Measurements from ENCODE around the gene PCSK6.
A peak's percentile ranks its signal among the peaks of the same experiment; 100 is the strongest.

Gene PCSK6

DNA sequence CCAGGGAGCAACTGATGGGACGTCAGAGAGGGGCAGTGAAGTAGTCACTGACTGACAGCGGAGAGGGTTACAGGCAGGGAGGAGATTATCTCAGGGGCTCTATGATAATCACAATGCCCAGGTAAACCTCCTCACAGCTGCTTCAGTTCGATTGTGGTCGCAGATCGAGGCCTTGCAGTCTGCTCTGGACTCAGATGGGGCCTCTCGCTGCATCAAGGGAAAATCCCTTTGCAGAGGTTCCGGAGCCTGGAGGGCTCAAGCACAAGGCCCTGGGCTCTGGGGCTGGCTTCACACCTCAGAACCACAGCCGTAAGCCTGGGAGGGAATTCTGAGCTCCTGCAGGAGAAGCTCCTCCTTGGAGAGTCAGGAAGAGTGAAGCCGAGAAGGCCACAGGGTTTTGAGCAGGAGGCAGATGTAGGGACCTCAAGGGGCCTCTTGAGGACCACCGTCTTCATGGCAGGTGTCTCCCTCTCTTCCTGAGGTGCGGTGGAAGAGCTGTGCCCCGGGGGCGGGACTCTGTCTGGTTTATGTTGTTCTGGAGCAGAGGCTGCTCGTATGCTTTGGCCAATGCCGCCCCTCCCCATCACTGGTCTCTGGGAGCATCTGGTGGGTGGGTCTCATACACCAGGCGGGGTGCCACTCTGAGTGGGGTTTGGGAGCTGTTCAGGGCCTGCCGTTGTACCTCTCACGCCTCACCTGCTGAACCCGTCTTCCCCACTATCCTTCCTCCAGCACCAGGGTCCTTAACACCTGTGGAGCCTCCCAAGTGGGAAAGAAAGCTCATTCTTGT, 175.0 kb downstream of the PCSK6 start:
- no peak for DNase-seq (ENCODE audit: low read depth in 2 of 2, low spot score in 1 of 2)

GRCh38 chr15:101313041-101313761, 176.3 kb downstream of the PCSK6 start:
- no peak for DNase-seq (ENCODE audit: low read depth in 2 of 2, low spot score in 1 of 2)

GRCh38 chr15:101310508-101310907, 179.0 kb downstream of the PCSK6 start:
- no peak for DNase-seq (ENCODE audit: low read depth in 2 of 2, low spot score in 1 of 2)

- no peak for DNase-seq (ENCODE audit: low read depth in 2 of 2, low spot score in 1 of 2)
Observed at GRCh38 chr15:101310161-101310480, 179.4 kb downstream of the PCSK6 start.

DNA sequence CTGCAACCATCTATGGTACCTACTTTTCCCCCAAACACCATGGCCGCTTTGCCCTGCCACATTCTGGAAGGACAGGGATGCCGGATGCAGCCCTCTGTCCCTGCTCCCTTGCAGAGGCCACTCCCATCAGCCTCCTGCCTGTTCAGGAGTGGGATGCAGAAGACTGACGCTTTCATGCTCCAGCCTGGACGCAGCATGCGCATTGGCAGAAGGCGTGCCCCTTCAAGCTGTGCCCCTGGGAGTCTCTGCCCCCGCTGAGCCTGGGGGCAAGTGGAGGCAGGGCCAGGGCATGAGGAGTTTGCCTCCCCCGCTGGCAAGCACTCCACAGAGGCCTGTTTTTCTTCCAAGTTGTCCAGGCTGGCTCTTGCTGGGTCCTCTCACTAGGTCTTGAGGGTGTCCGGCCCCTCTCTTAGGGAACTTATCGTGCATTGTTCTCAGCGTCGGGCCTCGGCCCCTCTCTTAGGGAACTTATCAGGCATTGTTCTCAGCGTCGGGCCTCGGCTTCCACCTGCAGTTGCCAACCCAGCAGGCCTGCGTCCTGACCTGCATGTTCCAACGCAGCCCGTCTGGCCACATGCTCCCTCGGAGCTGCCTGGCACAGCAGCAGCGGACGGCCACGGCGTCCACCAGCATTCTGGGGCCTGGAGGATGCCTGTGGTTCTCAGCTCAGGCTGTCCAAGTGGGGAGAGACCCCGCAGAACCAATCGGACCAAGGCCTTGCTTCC, 179.9 kb downstream of the PCSK6 start:
- no peak for DNase-seq (ENCODE audit: low read depth in 2 of 2, low spot score in 1 of 2)

GRCh38 chr15:101308604-101309435, 180.7 kb downstream of the PCSK6 start:
- DNase-seq (ENCODE audit: low read depth in 2 of 2, low spot score in 1 of 2) = no peak

GRCh38 chr15:101307897-101308603, 181.5 kb downstream of the PCSK6 start:
- no peak for DNase-seq (ENCODE audit: low read depth in 2 of 2, low spot score in 1 of 2)

DNA sequence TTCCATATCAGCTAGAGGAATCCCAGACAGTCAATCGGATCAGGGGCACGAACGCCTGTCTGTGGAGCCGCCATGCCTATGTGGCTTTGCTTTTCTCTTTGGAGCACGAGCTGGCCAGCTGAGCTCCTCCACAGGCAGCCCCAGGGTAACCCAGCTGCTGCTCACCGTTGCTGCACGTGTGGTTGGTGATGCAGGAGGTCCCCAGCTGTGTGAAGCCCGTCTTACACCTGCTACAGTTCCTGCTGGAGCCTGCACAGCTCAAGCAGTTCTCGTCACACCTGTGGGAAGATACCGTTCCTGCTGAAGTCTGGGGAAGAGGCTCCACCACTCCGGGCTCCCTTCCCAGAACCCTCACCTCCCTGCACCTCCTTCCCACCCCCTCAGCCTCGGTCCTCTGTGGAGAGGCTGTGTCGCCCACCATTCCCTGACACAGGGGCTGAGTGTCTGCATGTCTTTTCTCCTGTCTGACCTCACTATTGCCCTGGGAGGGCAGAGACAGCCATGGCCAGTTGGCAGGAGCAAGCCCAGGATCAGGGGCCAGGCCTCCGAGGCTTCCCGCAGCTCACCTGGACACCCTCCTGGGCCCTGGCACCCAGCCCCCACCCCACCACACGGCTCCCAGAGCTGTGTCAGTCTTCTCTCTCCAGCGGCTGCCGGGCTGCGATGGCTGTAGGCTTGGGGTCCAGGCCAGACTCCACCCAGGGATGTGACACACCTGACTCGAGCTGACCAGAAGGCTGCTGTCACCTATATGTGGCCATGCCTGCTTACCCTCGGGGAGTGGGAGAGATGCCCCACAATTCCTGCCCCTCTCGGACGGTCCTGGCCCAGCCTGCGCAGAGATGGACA, 182.2 kb downstream of the PCSK6 start:
- DNase-seq (ENCODE audit: low read depth in 2 of 2, low spot score in 1 of 2) = no peak

GRCh38 chr15:101306341-101307047, 183.0 kb downstream of the PCSK6 start:
- no peak for DNase-seq (ENCODE audit: low read depth in 2 of 2, low spot score in 1 of 2)

DNA sequence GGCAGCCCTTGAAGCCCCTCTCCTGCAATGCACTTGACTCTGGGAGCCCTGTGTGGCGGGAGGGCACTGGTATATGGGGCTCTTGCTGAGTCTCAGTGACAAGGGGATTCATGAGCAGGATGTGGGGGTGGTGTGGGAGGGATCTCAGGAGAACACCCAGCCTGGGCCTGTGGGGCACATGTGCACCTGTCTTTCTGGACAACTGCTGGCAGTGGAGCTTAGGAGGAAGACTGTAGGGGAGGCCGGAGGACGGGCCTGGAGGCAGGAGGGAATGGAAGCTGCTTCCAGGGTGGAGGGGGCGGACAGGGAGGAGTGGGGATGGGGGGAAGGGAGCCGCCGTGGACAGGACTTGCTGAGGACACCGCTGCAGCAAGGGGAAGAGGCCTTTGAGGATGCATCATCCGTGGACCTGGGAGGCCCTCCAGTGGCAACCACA, 183.7 kb downstream of the PCSK6 start:
- no peak for DNase-seq (ENCODE audit: low read depth in 2 of 2, low spot score in 1 of 2)

DNA sequence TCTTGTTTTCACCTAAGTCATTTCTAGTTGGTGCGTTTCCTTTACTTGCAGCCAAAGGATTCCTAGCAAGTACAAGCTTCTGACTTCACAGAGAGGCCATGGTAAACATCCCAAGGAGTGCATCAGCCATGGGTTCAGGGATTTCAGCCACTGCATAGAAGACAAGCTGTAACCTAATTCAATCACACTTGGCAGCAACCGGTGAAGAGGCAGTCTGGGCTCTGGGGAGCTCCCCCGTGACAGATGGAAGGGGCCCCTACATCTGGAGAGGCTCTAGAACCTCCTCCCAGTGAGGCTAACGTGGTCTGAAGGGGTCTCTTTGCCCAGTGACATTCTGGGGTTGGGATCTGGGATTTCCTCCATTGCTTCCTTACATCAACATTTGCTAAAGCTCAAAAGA, 186.1 kb downstream of the PCSK6 start:
- no peak for DNase-seq (ENCODE audit: low read depth in 2 of 2, low spot score in 1 of 2)

- DNase-seq (ENCODE audit: low read depth in 2 of 2, low spot score in 1 of 2) = no peak
Observed at GRCh38 chr15:101296418-101297405, 192.8 kb downstream of the PCSK6 start.

DNA sequence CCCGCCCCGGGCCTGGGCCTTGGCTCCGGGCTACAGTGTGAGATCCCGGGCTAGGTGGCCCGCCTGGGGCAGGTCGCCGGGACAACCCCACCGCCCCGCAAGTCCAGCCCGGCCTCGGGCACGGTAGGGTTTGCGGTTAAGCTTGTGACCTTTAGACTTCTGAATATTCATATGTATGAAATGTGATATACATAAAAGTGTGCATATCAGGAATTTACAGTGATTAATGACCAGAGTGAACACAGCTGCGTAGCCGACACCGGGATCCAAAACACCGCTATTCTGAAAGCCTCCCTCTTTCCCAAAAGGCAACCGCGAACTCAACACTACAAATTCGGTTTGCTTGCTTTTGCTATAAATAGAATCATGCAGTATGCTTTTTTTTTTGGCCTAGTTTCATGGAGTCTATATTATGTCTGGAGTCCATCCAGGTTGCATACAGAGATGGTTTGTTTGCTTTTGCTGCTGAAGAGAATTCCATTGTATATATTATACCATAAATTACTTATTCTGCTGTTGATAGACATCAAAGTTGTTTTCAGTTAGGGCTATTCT, 193.8 kb downstream of the PCSK6 start:
- no peak for DNase-seq (ENCODE audit: low read depth in 2 of 2, low spot score in 1 of 2)

DNA sequence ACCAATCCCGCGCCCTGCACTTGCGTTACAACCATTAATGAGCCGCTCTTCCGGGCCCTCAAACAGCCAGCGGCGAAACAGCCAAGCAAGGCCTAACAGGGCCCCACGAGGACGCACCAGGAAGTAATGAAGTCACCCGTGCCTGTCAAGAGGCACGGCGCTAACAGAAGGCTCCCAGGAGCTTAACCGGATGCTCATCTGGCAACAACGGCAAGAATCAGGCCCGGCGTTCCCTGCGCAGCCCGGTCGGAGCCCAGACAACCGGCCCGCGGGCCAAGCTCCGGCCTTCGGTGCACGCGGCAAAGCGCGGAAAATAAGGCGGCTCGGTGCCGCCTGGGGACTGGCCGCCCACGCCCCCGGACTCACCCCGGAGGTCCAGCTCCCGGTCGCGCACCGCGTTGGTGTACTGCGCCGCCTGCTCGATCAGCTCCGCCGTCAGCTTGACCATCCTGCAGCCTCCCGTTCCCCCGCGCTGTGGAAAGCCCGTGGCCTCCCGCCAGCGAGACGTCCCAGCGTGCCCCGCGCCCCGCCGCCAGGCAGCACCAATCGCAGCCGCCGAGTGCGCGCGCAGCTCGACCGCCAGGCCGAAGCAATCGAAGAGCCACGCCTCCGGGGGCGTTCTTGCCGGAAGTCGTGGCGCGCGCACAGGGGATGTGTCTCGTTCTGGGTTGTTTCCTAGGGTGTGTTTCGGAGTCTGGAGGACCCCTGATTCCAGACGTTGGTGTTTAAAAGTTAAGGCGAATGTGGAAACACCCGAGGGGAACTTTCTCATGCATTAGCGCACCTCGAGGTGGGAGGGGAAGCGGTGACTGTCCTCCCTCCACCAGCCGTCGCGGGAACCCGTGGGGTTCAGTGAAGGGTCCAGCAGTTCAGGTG, 194.5 kb downstream of the PCSK6 start, which contains the start of gene SNRPA1:
SNRPA1 (minus strand) TSS at position 518 of the 876 bp plus-strand sequence; CDS start at position 448, 70 bp downstream.
- peak; percentile 94 for DNase-seq (ENCODE audit: low read depth in 2 of 2, low spot score in 1 of 2)

DNA sequence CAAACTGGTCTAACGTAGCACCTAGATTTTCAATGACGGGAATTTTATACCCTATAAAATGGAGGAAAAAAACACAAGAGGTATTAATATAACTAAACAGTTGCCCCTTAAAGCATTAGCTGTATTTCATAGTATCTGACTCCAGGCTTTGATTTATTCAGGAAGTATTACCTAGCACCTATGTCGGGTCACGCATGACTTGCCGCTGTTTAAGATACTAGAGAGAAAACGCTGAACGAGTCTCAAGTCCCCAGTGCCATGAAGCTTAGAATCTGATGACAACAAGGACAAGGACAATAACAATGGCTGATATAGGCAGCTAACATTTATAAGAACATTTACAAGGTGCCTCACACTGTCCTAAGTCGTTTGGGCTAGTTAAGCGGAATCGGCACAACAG, 196.4 kb downstream of the PCSK6 start:
- DNase-seq (ENCODE audit: low read depth in 2 of 2, low spot score in 1 of 2) = no peak

GRCh38 chr15:101288905-101289513, 200.5 kb downstream of the PCSK6 start:
- DNase-seq (ENCODE audit: low read depth in 2 of 2, low spot score in 1 of 2) = no peak
